Suppressor macrophage (primary cell): ENCODE measurements around the gene IQCN.

Experiments
- DNase-seq, 4 experiments: peaks; one replicate each; pipeline ENCODE4 v3.0.0-alpha.2; 2020 to 2022
- total RNA-seq, 17 experiments: gene quantifications; one replicate each; lab custom pipeline; 2026; ENCODE audit warnings: mixed read lengths in 6 of 17, inconsistent platforms in 3 of 17; lab: John Stamatoyannopoulos, UW

IQCN gene
- total RNA-seq, result 0.07 to 8.4 (median 0.28) reads per million in 17 experiments

- peak; percentile 18 to 41 (median 26) for DNase-seq
Measured at GRCh38 chr19:18274219-18274780, at the start of gene IQCN. Gene IQCN (minus strand): TSS chr19:18274452. CDS start chr19:18269478, 4,974 bp downstream.

- DNase-seq, result peak; percentile 98 to 99 (median 99)
Measured at GRCh38 chr19:18322759-18323460, 48.7 kb upstream of the IQCN start, which contains the start of gene LSM4. Gene LSM4 (minus strand): TSS chr19:18323076. CDS start chr19:18323020, 56 bp downstream.

DNA sequence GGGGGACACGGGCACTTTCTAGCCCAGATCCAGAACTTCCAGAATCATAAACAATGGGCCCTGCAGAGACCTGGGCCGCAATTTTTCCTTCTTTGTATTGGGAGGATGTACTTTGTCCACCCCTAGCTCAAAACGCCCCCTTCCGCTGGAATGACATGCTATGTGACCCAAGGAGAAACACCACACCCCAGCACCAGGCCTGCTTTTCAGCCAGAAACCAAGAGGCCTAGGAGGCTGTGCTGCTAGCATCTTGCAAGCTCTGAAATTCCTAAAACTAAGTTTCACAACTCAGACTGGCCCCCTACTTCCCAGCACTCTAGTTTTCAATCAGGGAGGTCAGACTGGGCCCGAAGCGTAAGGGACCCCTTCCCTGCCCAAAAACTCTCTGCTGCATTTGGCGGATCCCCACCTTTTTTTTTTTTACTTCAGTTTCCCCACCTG lies 48.1 kb upstream of the IQCN start:
- peak; percentile 63 to 79 (median 76) for DNase-seq

DNA sequence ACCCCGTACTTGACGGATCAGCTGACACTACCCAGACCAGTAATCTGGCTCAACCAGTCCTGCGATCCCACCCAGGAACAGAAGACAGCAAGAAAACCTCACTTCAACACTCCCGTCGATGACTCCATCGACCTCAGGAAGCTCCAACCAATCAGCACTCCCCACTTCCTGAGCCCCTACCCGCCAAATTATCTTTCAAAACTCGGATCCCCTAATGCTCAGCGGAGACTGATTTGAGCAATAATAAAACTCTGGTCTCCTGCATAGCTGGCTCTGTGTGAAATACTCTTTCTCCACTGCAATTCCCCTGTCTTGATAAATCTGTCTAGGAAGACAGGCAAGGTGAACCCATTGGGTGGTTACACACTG lies 47.5 kb upstream of the IQCN start:
- DNase-seq, result peak in 3 of 4 experiments; percentile 30 to 52 (median 41)

DNA sequence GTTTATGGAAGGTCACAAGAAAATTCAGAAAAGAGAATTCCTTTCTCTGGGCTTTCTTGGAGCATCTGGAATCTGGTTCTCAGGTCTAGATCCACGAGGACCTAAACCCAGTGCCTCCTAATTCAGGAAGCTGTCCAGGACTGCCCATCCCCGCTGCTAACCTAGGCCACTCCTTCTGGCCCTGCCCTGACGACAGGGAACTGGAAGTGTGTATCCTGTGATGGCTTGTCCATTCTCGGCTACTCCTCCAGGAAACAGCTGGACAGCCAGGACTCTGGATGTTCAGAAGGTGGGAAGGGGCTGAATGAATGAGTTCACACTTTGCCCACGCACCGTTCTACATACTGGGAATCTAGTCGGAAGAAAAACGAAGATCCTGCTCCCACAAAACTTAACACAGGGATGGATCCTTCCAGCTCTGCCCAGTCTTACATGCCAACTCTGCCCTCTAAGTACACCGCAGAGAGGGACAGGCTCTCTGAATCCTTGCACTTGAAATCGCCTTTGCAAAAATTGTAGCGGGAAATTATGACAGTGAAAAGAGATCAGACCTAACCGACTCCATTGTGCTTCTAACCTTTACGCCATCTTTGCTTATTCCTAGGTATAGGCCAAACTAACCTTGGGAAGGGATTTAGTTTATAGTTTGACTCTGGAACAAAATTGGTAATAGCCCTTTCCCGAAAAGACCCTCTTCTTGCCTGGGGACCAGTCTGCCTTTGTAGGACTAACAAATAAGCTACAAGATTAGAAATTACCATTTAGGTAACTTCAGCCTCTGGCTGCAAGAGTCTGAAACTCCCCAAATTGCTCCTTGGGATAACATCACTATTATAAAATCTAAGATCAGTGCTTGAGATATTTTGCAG lies 46.8 kb upstream of the IQCN start:
- DNase-seq, result peak; percentile 57 to 81 (median 72)

- peak; percentile 51 to 76 (median 64) for DNase-seq
Measured at GRCh38 chr19:18319591-18320135, 45.4 kb upstream of the IQCN start.

- peak; percentile 39 to 71 (median 53) for DNase-seq
Measured at GRCh38 chr19:18317961-18318800, 43.9 kb upstream of the IQCN start.

- DNase-seq, result no peak
Measured at GRCh38 chr19:18313398-18313797, 39.1 kb upstream of the IQCN start.

DNA sequence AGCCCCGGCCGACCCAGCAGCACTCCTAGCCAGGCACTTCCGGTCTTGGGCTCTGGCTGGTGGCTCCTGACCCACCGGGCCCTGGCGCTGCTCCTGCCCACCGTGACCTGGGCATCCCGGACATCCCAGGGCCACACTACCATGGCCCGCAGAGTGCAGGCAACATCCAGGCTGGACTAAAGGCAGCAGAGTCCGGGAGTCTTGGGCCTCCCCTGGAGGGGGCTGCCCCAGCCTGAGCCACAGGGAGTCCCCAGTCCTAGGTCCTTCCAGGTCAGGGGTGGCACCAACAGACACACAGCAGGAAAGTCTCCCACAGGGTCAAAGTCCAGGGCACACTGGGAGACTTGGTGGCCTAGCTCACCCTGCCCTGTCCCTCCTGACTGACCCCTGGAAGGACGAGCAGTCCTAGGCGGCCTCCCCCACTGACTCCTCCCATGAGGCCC lies 37.9 kb upstream of the IQCN start:
- DNase-seq, result no peak

DNA sequence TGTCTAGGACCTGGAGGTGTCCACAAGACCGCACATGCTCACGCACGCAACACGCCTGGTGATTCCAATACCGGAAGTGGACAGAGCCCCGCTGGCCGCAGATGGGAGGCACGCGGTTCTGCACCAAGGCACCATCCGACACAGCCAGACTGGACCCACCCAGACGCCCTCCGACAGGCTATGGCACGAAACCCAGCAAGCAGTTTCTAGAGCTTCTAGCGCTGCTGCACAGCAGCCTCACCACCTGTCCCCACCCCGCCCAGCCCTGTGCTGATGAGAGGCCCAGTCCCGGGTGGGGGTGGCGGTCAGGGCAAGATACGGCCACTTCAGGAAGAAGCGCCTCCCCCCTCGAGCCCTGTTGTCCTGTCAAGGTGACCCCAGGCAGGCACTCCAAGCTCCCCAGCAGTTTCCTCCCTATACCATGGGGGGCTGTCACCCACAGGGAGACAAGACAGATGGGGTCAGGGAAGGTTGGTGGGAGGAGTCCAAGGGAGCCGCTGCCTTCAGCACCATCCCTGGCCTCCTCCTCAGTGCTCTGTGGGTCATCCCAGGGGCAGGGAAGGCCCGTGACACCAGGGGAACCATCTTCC lies 37.3 kb upstream of the IQCN start:
- DNase-seq, result no peak

- no peak for DNase-seq
Measured at GRCh38 chr19:18310966-18311365, 36.7 kb upstream of the IQCN start.

- DNase-seq, result no peak
Measured at GRCh38 chr19:18310118-18310909, 36.1 kb upstream of the IQCN start.

- no peak for DNase-seq
Measured at GRCh38 chr19:18309525-18310064, 35.3 kb upstream of the IQCN start.

DNA sequence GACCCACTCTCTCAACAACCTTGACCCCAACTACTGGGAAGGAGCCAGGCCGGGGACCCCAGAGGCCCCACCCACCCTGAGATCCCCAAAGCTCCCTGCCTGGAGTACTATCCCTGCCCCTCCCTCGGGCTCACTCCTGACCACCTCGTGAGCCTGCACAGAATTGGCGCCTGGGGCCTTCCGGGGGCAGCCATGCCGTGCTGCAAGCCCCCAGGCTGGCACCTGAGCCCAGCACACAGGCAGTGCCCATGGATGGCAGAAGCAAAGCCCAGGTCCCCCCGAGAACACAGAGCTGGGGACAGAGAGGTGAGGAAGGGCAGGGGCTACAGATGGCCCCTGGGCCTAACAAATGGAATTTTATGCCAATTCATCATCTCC lies 34.7 kb upstream of the IQCN start:
- DNase-seq, result peak in 1 of 4 experiments; percentile 2

GRCh38 chr19:18308051-18308947 lies 34.0 kb upstream of the IQCN start:
- DNase-seq, result no peak

GRCh38 chr19:18307271-18307681 lies 33.0 kb upstream of the IQCN start:
- no peak for DNase-seq

DNA sequence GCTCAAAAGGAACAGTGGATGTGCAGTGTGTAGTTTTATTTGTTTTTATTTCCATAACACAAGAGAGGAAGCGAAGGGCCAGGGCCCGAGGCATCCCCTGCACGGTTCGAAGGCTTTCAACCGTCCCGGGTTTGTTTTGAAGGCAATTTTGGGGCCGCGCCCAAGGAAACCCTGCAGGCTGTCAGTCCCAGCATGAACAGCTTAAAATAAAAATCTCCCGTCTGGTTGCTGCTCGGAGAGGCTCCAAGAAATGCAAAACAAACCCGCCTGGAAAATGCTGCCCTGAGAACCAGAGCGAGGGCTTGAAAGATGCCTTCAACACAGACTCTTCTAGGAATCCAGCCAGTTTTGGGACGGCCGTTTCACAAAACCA lies 32.6 kb upstream of the IQCN start:
- no peak for DNase-seq

DNA sequence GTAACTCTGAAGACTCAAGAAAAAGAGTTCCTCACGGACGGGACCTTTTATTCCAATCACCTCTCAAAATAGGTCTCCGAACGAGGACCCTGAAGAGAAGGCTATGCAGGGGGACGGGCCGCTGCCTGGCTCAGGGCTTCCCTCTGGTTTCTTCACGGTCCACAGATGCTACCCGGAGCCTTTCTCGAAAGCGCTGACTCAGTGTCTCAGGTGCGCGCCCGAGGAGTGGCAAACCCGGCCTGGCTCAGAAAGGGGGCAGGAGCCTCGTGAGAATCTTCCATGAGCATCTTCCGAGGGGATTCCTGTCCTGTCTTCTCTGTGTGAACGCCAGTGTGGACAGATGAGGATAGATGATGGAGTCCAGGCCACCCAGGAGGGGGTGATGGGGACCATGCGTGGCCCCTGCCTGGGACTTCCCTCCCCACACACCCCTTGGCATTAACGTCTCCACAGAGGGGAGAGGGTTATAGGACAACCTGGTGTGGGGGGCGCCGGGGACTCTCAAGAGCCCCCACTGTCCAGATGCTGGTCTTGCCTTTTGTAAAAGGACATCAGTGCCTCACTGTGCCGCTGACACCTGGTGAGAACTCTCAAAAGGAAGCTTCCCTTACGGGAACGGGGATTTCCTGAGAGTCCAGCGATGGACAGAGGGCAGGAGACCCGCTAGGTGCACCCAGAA lies 32.1 kb upstream of the IQCN start:
- peak in 1 of 4 experiments; percentile 1 for DNase-seq
